Neuronal stem cell (in vitro differentiated cells): ENCODE data around the gene MRPS26.

Experiments used
- DNase-seq: peaks from one replicate; pipeline ENCODE4 v3.0.0-alpha.2; 2013; ENCODE audit warnings: low spot score
- H2AFZ ChIP-seq: one replicate; pipeline ENCODE4 v1.6.1; 2013; ENCODE audit warnings: mild to moderate bottlenecking, low read length, inconsistent platforms
- H2AK5ac ChIP-seq: 2 replicates; pipeline ENCODE4 v1.6.1; 2013; ENCODE audit warnings: low read depth, mild to moderate bottlenecking, inconsistent platforms, low read length, moderate library complexity, mixed read lengths
- H2BK120ac ChIP-seq: 2 replicates; pipeline ENCODE4 v1.6.1; 2013; ENCODE audit warnings: low read depth, mild to moderate bottlenecking, inconsistent platforms, low read length, moderate library complexity, mixed read lengths
- H2BK12ac ChIP-seq: one replicate; pipeline ENCODE4 v1.6.1; 2013; ENCODE audit warnings: low read length, inconsistent platforms
- H2BK15ac ChIP-seq: 2 replicates; pipeline ENCODE4 v1.6.1; 2013; ENCODE audit warnings: mild to moderate bottlenecking, low read length, inconsistent platforms, mixed read lengths
- H2BK5ac ChIP-seq: one replicate; pipeline ENCODE4 v1.6.1; 2013; ENCODE audit warnings: inconsistent platforms, mild to moderate bottlenecking, low read length, moderate library complexity
- H3K14ac ChIP-seq: one replicate; pipeline ENCODE4 v1.6.1; 2013; ENCODE audit warnings: low read length, inconsistent platforms
- H3K18ac ChIP-seq: 2 replicates; pipeline ENCODE4 v1.6.1; 2013; ENCODE audit warnings: low read length, inconsistent platforms
- H3K23ac ChIP-seq: 2 replicates; pipeline ENCODE4 v1.6.1; 2013; ENCODE audit warnings: low read depth, mild to moderate bottlenecking, mixed read lengths, low read length, inconsistent platforms; ENCODE audit not compliant: poor library complexity
- H3K27ac ChIP-seq: replicated peaks from 3 replicates; pipeline ENCODE4 v1.5.1; 2013; ENCODE audit warnings: low read length, inconsistent platforms
- H3K27me3 ChIP-seq, 3 experiments: 2 replicates each; pipeline ENCODE4 v1.6.1; 2013; ENCODE audit warnings: low read length in 3 of 3, mild to moderate bottlenecking in 2 of 3, inconsistent platforms in 1 of 3, low read depth in 1 of 3, mixed read lengths in 1 of 3, moderate library complexity in 1 of 3; ENCODE audit not compliant: control insufficient read depth in 3 of 3, insufficient read depth in 3 of 3
- H3K36me3 ChIP-seq, 2 donors: replicated peaks in 1 of 2; 2 replicates each; pipeline ENCODE4 v1.6.1; 2013; ENCODE audit warnings: low read length in 2 of 2; ENCODE audit not compliant: control insufficient read depth in 2 of 2, insufficient read depth in 2 of 2
- H3K4ac ChIP-seq: 2 replicates; pipeline ENCODE4 v1.6.1; 2013; ENCODE audit warnings: inconsistent platforms, mild to moderate bottlenecking, low read length, moderate library complexity
- H3K4me1 ChIP-seq, 2 donors: 1 replicate in 1 of 2; 2 replicates in 1 of 2; pipeline ENCODE4 v1.6.1; 2013; ENCODE audit warnings: low read length in 2 of 2, low read depth in 1 of 2; ENCODE audit not compliant: control insufficient read depth in 2 of 2, insufficient read depth in 1 of 2
- H3K4me2 ChIP-seq: one replicate; pipeline ENCODE4 v1.6.1; 2013; ENCODE audit warnings: mild to moderate bottlenecking, low read length, inconsistent platforms; ENCODE audit not compliant: insufficient read depth, poor library complexity, severe bottlenecking
- H3K4me3 ChIP-seq, 2 donors: 2 replicates each; pipeline ENCODE4 v1.5.1; 2013; ENCODE audit warnings: low read length in 2 of 2, mild to moderate bottlenecking in 2 of 2, inconsistent platforms in 1 of 2, moderate library complexity in 1 of 2
- H3K79me1 ChIP-seq: one replicate; pipeline ENCODE4 v1.6.1; 2013; ENCODE audit warnings: low read depth, mild to moderate bottlenecking, inconsistent platforms, low read length, moderate library complexity
- H3K9ac ChIP-seq: one replicate; pipeline ENCODE4 v1.6.1; 2013; ENCODE audit warnings: mild to moderate bottlenecking, low read depth, low read length, inconsistent platforms; ENCODE audit not compliant: poor library complexity
- H3K9me3 ChIP-seq, 2 donors: replicated peaks in 1 of 2; 2 replicates each; pipeline versions ENCODE3 to v1.6.1; 2013; ENCODE audit warnings: low read length in 2 of 2, mild to moderate bottlenecking in 2 of 2, inconsistent platforms in 1 of 2, low read depth in 1 of 2, mixed read lengths in 1 of 2, moderate library complexity in 1 of 2; ENCODE audit not compliant: control insufficient read depth in 2 of 2, insufficient read depth in 1 of 2
- H4K8ac ChIP-seq: one replicate; pipeline ENCODE4 v1.6.1; 2013; ENCODE audit warnings: low read depth, mild to moderate bottlenecking, inconsistent platforms, low read length, moderate library complexity
- H4K91ac ChIP-seq: one replicate; pipeline ENCODE4 v1.6.1; 2013; ENCODE audit warnings: low read length, low read depth, mild to moderate bottlenecking, inconsistent platforms; ENCODE audit not compliant: poor library complexity
- WGBS, 2 donors: extraction: QIAGEN DNeasy Blood & Tissue Kit; methylation state at CpG; one replicate each; pipeline ENCODE4 v1.1.7; 2013; ENCODE audit warnings: missing lambda C conversion rate in 2 of 2, mixed read lengths in 1 of 2; ENCODE audit not compliant: insufficient read length in 2 of 2, insufficient replicate concordance in 1 of 2; ENCODE audit errors: extremely low coverage in 2 of 2; 5-methylcytosine and 5-hydroxymethylcytosine counted together

Gene MRPS26

DNA sequence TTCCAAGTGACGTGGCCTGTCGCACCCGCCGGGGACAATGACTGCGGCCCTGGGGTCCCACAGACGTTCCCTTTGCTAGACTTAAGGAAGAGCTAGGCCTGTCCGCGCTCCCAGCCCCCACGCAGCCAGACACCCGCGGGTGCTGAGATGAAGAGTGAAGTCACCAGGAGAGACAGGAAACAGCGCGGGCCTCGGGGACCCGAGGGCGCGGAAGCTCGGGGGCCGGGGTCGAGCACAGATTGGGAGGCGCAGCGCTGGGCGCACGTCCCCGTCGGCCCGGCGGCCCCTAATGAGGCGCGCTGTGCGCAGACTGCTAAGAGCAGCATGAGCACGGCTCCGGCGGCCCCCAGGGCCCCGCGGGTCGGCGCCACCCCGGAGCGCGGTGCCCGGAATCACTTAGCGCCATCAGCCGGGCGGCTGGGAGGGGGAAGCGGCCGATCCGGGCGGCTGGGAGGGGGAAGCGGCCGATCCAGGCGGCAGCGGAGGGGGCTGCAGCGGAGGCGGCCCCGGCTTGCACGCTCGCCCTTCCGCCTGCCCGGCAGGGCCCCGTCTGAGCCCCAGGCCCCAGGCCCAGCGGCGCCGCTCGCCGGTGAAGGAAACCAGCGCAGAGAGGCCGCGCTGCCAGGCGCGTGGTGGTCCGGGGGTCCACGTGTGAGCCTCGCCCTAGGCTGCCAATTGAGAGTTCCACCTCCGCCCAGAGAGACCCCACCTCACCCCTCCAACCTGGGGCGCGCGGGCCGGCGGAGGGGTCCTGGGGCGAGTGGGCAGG lies 46.9 kb downstream of the MRPS26 start:
- Histone ChIP-seq H4K8ac (peak overlapping the region; percentile 86), H2BK120ac (no peak overlapping the region), H3K4me2 (peak overlapping the region; percentile 54), H3K4me3 (peak overlapping the region in 1 of 2 donors; percentile 69), H3K27me3 (peaks cover 0 to 21% (median 4%) of the 10 kb centered on the region in 3 experiments), H4K91ac (no peak overlapping the region), H2AK5ac (peak overlapping the region; percentile 96), H3K27ac (no peak overlapping the region), H3K4me1 (peaks cover 0 to 1% of the 10 kb centered on the region in 2 donors), H3K4ac (no peak overlapping the region), H3K9ac (no peak overlapping the region), H3K9me3 (peaks cover 0 to 2% of the 10 kb centered on the region in 2 donors), H3K79me1 (no peaks in the 10 kb centered on the region), H2BK12ac (no peak overlapping the region), H3K14ac (no peak overlapping the region), H3K23ac (peak overlapping the region; percentile 20), H2BK5ac (no peak overlapping the region), H3K36me3 (no peaks in the 10 kb centered on the region), H2BK15ac (peak overlapping the region; percentile 6), H2AFZ (peak overlapping the region; percentile 66), H3K18ac (peak overlapping the region; percentile 88)
- WGBS, 2 donors, result no CpG with 5 or more reads among the region's 81 CpGs
- DNase-seq, result no peak

GRCh38 chr20:3093861-3094361 lies 48.1 kb downstream of the MRPS26 start:
- no peak overlapping the region for H4K91ac ChIP-seq
- H3K4me1 ChIP-seq, result peaks cover 0 to 1% of the 10 kb centered on the region in 2 donors
- H2AK5ac ChIP-seq, result no peak overlapping the region
- H3K36me3 ChIP-seq, result no peaks in the 10 kb centered on the region
- peaks cover 0 to 21% (median 4%) of the 10 kb centered on the region in 3 experiments for H3K27me3 ChIP-seq
- no peak overlapping the region for H3K14ac ChIP-seq
- H3K4ac ChIP-seq, result no peak overlapping the region
- H2BK5ac ChIP-seq, result no peak overlapping the region
- peak overlapping the region; percentile 49 for H2AFZ ChIP-seq
- H3K9ac ChIP-seq, result no peak overlapping the region
- H4K8ac ChIP-seq, result no peak overlapping the region
- no peak overlapping the region for H3K18ac ChIP-seq
- H2BK15ac ChIP-seq, result no peak overlapping the region
- H3K4me3 ChIP-seq, result no peak overlapping the region
- no CpG with 5 or more reads among the region's 10 CpGs for WGBS, 2 donors
- peak overlapping the region; percentile 14 for H2BK12ac ChIP-seq
- DNase-seq, result no peak
- H3K4me2 ChIP-seq, result no peak overlapping the region
- peaks cover 0 to 2% of the 10 kb centered on the region in 2 donors for H3K9me3 ChIP-seq
- H3K79me1 ChIP-seq, result no peaks in the 10 kb centered on the region
- H3K27ac ChIP-seq, result no peak overlapping the region
- peak overlapping the region; percentile 22 for H3K23ac ChIP-seq
- H2BK120ac ChIP-seq, result no peak overlapping the region

- H3K4ac ChIP-seq, result no peak overlapping the region
- H3K36me3 ChIP-seq, result no peaks in the 10 kb centered on the region
- H3K4me3 ChIP-seq, result no peak overlapping the region
- peak overlapping the region; percentile 83 for H2BK15ac ChIP-seq
- H2BK12ac ChIP-seq, result peak overlapping the region; percentile 63
- peak overlapping the region; percentile 27 for H3K27ac ChIP-seq
- DNase-seq, result no peak
- H3K4me2 ChIP-seq, result no peak overlapping the region
- peak overlapping the region; percentile 55 for H3K18ac ChIP-seq
- H2AFZ ChIP-seq, result peak overlapping the region; percentile 70
- H4K8ac ChIP-seq, result no peak overlapping the region
- peak overlapping the region; percentile 53 for H4K91ac ChIP-seq
- peak overlapping the region; percentile 56 for H2BK120ac ChIP-seq
- H3K14ac ChIP-seq, result peak overlapping the region; percentile 25
- no peaks in the 10 kb centered on the region for H3K79me1 ChIP-seq
- peaks cover 0 to 21% (median 4%) of the 10 kb centered on the region in 3 experiments for H3K27me3 ChIP-seq
- H2AK5ac ChIP-seq, result peak overlapping the region; percentile 79
- H3K9me3 ChIP-seq, result peaks cover 0 to 2% of the 10 kb centered on the region in 2 donors
- no peak overlapping the region for H3K9ac ChIP-seq
- peak overlapping the region; percentile 95 for H2BK5ac ChIP-seq
- peak overlapping the region; percentile 44 for H3K23ac ChIP-seq
- peaks cover 0 to 1% of the 10 kb centered on the region in 2 donors for H3K4me1 ChIP-seq
- WGBS, 2 donors, result no CpG with 5 or more reads among the region's 13 CpGs
Measured at GRCh38 chr20:3094848-3095629, 49.2 kb downstream of the MRPS26 start.
